HuH-7 (cell line): ENCODE measurements around the gene PLXND1.
A peak's percentile ranks its signal among the peaks of the same experiment; 100 is the strongest.

Source experiments
- DNase-seq: peaks from one replicate; pipeline ENCODE4 v3.0.0; 2011; ENCODE audit warnings: low spot score

Gene PLXND1

GRCh38 chr3:129602730-129603560, 3.5 kb downstream of the PLXND1 start:
- DNase-seq, result no peak

GRCh38 chr3:129602309-129602708, 4.2 kb downstream of the PLXND1 start:
- no peak for DNase-seq

GRCh38 chr3:129601713-129602112, 4.8 kb downstream of the PLXND1 start:
- no peak for DNase-seq

GRCh38 chr3:129600348-129600747, 6.1 kb downstream of the PLXND1 start:
- no peak for DNase-seq

- no peak for DNase-seq
Observed at GRCh38 chr3:129599607-129600006, 6.9 kb downstream of the PLXND1 start.

GRCh38 chr3:129599073-129599472, 7.4 kb downstream of the PLXND1 start:
- DNase-seq, result no peak

- no peak for DNase-seq
Observed at GRCh38 chr3:129598484-129598883, 8.0 kb downstream of the PLXND1 start.

- no peak for DNase-seq
Observed at GRCh38 chr3:129598000-129598381, 8.5 kb downstream of the PLXND1 start.

- DNase-seq, result no peak
Observed at GRCh38 chr3:129597087-129597999, 9.1 kb downstream of the PLXND1 start.

GRCh38 chr3:129596194-129597086, 10.0 kb downstream of the PLXND1 start:
- peak; percentile 62 for DNase-seq

GRCh38 chr3:129595544-129596193, 10.8 kb downstream of the PLXND1 start:
- no peak for DNase-seq

GRCh38 chr3:129594907-129595390, 11.5 kb downstream of the PLXND1 start:
- DNase-seq, result no peak

- DNase-seq, result no peak
Observed at GRCh38 chr3:129594409-129594808, 12.1 kb downstream of the PLXND1 start.

GRCh38 chr3:129593595-129594339, 12.7 kb downstream of the PLXND1 start:
- no peak for DNase-seq

- DNase-seq, result no peak
Observed at GRCh38 chr3:129593230-129593594, 13.3 kb downstream of the PLXND1 start.

- DNase-seq, result no peak
Observed at GRCh38 chr3:129592381-129593131, 13.9 kb downstream of the PLXND1 start.

GRCh38 chr3:129591932-129592331, 14.5 kb downstream of the PLXND1 start:
- DNase-seq, result no peak

- no peak for DNase-seq
Observed at GRCh38 chr3:129590215-129590614, 16.3 kb downstream of the PLXND1 start.

GRCh38 chr3:129587566-129588210, 18.8 kb downstream of the PLXND1 start:
- DNase-seq, result no peak
